ENCODE data around the gene TST. TPM values are rescaled to one million over a fixed set of nuclear protein-coding genes. Genes with fewer than 3 reads are reported as not detected.

Gene TST
- total RNA-seq, 1 experiment from 2014 or later, result 29.6 TPM

DNA sequence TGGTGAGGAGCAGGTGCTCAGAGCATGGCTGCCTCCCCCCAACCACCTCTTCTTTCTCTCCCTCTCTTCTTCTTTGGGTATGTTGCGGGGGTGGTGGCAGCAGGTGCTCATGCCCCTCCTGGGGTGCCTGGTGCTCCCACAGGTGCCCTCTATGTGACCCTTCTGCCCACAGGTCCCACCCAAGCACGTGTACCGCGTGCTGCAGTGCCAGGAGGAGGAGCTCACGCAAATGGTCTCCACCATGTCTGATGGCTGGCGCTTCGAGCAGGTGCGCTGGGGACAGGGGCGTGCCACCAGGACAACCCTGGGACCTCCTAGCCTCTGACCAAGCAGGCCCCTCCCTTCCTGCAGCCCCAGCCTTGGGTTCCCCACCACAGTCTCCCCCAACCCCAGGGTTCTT is 38.0 kb upstream of the TST start:
- no peak for DNase-seq
- Histone ChIP-seq H3K27me3 (no peaks in the 10 kb centered on the region), H3K36me3 (no peaks in the 10 kb centered on the region), H3K9me3 (no peaks in the 10 kb centered on the region), H3K4me3 (no peak overlapping the region)

DNA sequence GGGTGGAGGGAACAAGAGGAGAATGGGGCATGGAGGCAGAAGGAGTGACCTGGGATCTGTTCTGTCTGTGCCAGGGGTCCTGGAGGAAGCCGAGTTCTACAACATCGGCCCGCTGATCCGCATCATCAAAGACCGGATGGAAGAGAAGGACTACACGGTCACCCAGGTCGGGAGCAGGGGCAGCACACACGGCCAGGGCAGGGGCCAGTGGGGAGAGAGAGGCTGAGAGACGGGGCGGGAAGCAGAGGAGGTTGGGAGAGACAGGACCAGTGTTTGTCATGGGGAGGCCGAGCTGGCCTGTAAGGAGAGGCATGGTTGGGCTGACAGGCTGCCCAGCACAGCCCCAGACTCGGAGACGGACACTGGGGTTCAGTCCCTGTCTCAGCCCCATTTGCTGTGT is 37.0 kb upstream of the TST start:
- DNase-seq, result no peak
- no peaks in the 10 kb centered on the region for H3K36me3 ChIP-seq

DNA sequence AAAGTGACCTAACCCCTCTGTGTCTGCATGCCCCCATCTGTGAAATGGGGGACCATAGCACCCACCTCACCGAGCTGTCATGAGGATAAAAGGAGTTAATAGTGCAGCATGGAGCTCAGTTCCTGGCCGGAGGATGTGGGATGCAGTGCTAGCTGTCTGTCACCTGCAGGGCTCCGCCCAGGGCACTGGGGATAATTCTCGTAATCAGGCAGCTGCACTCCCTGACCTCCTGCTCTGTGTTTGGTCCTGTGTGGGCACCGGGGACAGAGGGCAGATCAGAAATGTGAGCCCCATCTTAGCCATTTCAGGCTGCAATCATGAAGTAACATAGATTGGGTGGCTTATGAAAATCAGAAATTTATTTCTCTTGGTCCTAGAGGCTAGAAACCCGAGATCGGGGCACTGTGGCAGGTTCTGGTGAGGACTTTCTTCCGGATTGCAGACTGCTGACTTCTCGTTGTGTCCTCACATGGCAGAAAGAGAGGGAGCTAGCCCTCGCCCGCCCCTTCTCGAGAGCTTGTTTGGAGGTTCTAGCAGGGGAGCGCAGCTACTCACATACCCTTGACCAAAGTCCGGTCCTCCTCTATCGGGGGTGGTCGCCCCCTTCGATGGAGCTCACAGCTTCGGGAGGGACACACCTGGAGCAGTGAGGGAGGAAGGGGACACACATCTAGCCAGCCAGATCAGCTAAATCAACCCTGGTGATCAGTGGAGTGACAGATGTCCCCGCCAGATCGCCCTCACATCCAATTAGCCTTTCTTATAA is 35.5 kb upstream of the TST start:
- Histone ChIP-seq H3K9me3 (no peaks in the 10 kb centered on the region), H3K4me3 (no peak overlapping the region), H3K36me3 (no peaks in the 10 kb centered on the region), H3K27me3 (no peaks in the 10 kb centered on the region)
- DNase-seq, result no peak

More for the DNA sequence above, 37.0 kb upstream of the TST start:
- Histone ChIP-seq H3K27me3 (no peaks in the 10 kb centered on the region), H3K4me3 (no peak overlapping the region), H3K9me3 (no peaks in the 10 kb centered on the region)

DNA sequence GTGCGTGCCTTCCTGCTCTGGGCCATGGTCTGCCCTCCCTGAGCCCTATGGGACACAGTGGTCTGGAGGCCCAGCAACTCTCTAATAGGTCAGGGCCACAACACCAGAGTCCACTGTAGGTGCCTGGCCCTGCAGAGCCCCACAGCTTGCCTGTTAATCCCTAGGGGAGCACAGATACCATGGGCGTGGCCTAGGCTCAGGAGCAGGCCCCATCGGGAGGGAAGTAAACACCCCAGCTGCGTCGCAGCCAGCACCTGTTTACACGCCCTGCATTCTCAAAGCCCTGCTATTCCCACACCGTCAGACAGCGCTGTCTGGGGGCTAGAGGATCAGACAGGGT is 34.8 kb upstream of the TST start:
- Histone ChIP-seq H3K4me3 (no peak overlapping the region), H3K36me3 (no peaks in the 10 kb centered on the region), H3K27me3 (no peaks in the 10 kb centered on the region), H3K9me3 (no peaks in the 10 kb centered on the region)
- DNase-seq, result no peak

DNA sequence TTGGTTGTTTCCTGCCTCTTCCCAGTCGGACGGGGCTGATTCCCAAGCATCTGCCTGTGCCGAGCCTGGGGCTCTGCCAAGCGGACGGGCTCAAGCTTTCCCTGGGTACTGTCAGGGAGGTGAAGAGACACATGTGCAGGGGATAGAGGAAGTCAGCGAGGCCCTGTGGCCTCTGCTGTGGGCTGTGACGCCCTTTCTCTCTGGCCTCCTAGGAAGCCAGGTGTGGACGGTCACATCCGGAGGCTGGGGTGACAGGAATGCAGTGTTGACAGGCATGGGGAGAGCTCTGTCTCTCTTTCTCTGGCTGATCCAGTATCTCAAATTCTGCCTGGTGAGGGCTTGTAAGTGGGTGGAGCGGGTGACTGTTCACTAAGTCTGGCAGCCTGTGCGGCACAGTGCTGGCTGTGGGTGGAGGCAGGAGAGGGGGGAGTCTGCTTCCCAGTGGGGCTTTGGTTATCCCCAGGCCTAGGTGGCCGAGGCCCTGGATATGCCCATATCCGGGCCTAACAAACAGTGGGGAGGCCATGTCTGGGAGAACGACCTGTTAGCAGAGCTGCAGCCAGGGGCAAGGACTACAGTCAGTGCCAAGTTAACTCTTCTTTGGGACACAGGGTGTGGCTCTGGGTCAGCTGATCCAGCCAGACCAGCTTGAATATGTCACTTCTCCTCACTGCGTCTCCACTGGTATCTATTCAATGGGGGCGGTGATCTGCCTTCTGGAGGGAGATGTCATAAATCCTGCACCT is 34.2 kb upstream of the TST start:
- H3K27me3 ChIP-seq, result no peaks in the 10 kb centered on the region
- no peaks in the 10 kb centered on the region for H3K9me3 ChIP-seq
- no peak overlapping the region for H3K4me3 ChIP-seq
- H3K36me3 ChIP-seq, result no peaks in the 10 kb centered on the region
- DNase-seq, result no peak

DNA sequence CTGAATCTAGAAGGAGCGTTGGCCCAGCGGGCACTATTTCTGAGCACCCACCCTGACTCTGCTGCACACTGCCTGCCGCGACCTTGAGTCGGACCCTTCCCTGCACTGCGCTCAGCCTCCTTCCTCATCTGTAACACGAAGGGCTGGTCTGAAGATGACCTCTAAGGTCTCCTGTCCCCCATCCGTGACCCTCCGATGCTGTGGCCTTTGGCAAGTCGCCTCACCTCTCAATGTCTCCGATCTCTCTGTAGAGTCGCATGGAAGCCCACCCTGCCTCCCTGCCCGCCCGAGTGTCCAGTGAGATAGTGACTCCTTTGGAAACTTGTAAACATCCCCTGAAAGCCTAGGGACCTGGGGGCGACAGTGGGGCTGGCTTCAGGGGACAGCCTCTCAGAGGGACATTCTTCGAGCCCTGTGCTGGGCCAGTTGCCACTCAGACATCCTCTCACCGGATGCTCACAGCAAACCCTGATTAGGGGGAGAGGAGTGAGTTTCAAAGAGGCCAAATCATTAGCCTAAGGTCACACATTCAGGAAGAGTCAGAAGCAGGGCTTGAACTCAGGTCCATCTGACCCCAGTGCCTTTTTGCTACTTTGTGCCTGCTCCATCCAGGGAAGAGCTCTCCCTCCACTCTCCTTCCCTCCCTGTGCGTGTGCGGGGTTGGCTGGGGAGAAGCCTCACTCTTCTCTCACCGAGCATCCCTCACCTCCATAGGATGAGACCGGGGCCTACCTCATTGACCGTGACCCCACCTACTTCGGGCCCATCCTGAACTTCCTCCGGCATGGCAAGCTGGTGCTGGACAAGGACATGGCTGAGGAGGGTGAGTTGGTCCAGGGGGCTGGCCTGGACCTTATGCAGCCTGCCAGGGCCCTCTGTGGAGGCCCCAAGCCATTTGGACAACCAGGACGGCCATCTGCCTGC is 33.4 kb upstream of the TST start:
- Histone ChIP-seq H3K27me3 (no peaks in the 10 kb centered on the region), H3K9me3 (no peaks in the 10 kb centered on the region), H3K4me3 (peak overlapping the region; percentile 55), H3K36me3 (no peaks in the 10 kb centered on the region)
- no peak for DNase-seq

DNA sequence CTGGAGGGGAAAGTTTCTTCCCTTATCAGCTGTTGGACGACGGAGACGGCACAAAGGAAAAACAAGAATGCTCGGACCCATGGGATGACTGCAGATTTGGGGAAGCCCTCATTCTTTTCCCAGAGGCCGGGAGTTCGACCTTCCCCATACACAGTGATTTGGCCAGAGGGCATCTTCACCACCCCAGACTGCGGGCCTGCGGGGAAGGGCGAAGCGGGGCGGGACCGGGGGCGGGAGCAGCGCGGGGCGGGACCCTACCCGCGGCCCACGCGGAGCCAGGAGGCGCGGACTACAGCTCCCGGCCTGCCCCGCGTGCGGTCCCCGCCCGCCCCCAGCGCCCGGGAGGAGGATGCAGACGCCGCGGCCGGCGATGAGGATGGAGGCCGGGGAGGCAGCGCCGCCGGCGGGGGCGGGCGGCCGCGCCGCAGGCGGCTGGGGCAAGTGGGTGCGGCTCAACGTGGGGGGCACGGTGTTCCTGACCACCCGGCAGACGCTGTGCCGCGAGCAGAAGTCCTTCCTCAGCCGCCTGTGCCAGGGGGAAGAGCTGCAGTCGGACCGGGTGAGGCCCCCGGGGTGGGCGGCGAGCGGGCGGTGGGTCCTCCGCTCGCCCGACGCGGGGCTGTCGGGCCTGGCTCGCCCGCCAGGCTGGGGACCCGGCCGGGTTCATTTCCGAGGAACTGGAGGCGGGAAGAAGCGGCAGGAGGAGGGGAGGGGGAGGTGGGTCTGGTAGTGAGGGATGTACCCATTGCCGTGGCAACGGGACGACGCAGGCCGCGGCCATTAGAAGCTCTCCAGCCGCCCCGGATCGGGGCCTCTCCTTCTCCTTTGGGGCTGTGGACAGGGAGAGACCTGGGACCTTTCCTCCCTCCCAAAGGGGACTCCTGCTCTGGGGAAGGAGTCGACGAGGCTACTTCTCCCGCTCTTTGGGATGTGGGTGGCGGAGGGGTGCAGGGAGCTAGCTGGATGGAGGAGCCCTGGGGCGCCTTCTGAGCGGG is 32.4 kb upstream of the TST start, which contains the start of gene KCTD17:
Gene KCTD17 (plus strand): TSS at position 352 of the 995 bp plus-strand sequence. CDS start 19 bp downstream, at position 371.
- Histone ChIP-seq H3K4me3 (peak within 1 kb of the TSS; percentile 55), H3K27me3 (no peaks in the 10 kb centered on the region), H3K36me3 (no peaks in the 10 kb centered on the region), H3K9me3 (no peaks in the 10 kb centered on the region)
- peak; percentile 80 for DNase-seq

DNA sequence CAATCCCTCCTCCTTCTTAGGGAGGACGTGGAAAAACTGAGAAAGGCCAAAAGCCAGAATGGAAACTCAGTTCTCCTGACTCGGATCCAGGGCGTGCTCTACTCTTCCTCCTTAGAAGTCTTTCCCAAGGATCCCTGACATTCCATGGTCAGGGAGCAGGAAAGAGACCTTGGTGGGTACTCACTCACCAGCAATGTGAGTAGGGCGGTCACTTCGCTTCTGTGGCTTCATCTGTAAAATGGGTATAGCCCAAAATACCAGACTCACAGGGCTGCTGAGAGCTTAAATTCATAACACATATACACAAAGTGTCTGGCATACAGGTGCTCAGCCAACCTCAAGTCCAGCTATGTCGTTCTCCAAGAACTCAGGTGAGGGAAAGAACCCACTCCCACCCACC is 31.7 kb upstream of the TST start:
- no peak for DNase-seq
- no peaks in the 10 kb centered on the region for H3K9me3 ChIP-seq
- no peak overlapping the region for H3K4me3 ChIP-seq
- no peaks in the 10 kb centered on the region for H3K36me3 ChIP-seq
- no peaks in the 10 kb centered on the region for H3K27me3 ChIP-seq

DNA sequence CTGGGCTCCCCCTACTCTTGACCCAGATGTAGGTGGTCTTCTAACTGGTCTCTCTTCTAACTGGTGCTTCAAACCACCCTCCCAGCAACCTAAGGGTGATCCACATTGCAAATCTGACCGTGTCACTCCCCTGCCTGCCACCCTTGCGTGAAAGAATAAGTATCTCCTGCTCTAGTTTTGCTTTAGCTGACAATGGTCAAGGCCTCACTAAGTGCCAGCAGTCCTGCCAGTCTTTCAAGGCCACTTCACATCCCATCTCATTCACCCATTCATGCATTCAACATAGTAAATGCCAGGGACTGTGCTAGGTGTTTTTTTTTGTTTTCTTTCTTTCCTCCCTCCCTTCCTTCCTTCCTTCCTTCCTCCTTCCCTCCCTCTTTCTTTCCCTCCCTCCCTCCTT is 30.0 kb upstream of the TST start:
- no peaks in the 10 kb centered on the region for H3K36me3 ChIP-seq

DNA sequence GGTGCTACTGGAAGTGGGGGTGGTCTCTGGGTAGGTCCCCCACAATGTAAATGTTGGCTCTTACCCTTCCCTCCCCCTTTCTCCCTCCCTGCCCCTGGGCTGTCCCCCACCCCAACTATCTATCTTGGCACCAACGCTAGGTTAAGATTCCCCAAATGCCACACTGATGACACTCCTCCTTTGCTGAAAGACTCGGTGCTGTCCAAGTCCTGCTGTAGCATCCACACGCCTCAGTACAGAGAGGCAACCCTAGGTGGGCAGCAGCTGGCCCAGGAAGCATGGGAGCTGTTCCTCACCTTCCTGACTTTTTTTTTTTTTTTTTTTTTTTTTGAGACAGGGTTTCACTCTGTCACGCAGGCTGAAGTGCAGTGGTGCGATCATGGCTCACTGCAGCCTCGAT is 28.9 kb upstream of the TST start:
- DNase-seq, result no peak
- Histone ChIP-seq H3K36me3 (no peaks in the 10 kb centered on the region), H3K27me3 (no peaks in the 10 kb centered on the region), H3K9me3 (no peaks in the 10 kb centered on the region), H3K4me3 (no peak overlapping the region)

More for the DNA sequence above, 30.0 kb upstream of the TST start:
- no peaks in the 10 kb centered on the region for H3K27me3 ChIP-seq
- no peaks in the 10 kb centered on the region for H3K9me3 ChIP-seq
- DNase-seq, result no peak
- no peak overlapping the region for H3K4me3 ChIP-seq

DNA sequence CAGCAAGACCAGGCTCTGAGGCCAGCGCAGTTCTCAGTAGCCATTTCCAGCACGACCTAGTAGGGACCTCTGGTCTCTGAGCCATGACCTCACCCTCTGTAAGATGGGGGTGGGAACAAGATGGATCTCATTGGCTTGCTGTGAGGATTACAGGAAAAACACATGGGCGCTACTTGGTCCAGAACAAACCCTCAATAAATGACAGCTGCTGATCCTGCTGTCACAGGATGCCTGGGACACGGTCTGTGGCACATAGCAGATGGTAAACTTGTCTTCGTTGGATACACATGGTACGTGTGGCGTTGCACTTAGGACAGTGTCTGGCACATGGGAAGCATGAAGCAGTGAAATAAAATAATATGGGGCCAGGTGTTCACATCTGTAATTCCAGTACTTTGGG is 27.8 kb upstream of the TST start:
- H3K36me3 ChIP-seq, result no peaks in the 10 kb centered on the region
- H3K27me3 ChIP-seq, result no peaks in the 10 kb centered on the region
- DNase-seq, result no peak
- no peaks in the 10 kb centered on the region for H3K9me3 ChIP-seq
- no peak overlapping the region for H3K4me3 ChIP-seq

DNA sequence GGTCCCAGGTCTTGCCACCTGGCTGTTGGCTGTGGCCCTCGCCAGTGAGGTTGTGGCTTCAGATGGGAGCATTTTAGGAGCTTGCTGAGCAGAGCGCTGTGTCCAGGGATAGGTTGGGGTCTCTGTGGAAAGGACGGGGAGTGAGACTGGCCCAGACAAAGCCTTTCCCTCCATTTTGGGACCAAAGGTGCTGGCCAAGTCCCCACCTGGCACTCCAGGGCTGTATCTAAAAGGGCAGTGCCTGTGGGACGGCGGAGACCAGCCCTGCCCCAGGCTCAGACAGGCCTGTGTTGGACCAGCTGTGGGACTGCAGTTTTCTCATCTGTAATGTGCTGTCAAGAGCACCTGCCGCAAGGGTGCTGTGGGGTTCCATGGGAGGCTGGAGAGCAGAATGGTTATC is 27.3 kb upstream of the TST start:
- DNase-seq, result no peak
- Histone ChIP-seq H3K27me3 (no peaks in the 10 kb centered on the region), H3K4me3 (no peak overlapping the region), H3K9me3 (no peaks in the 10 kb centered on the region), H3K36me3 (no peaks in the 10 kb centered on the region)

DNA sequence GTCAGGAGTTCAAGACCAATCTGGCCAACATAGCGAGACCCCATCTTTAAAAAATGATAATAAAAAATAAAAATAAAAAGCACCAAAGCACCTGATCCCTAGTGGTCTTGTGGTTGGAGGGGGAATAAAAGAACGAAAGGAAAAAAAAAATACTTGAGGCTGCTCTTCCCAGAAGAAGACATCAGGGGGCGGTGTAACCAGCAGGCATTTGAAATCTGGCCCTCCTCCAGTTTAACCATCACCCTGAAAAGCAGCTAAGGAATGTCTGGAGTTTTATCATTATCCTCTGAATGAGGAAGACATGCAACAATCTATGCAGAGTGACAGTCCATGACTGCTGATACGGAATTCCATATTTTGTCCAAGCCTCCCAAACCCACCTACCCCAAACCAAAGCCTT is 26.7 kb upstream of the TST start:
- DNase-seq, result no peak
- no peaks in the 10 kb centered on the region for H3K36me3 ChIP-seq
- H3K9me3 ChIP-seq, result no peaks in the 10 kb centered on the region

DNA sequence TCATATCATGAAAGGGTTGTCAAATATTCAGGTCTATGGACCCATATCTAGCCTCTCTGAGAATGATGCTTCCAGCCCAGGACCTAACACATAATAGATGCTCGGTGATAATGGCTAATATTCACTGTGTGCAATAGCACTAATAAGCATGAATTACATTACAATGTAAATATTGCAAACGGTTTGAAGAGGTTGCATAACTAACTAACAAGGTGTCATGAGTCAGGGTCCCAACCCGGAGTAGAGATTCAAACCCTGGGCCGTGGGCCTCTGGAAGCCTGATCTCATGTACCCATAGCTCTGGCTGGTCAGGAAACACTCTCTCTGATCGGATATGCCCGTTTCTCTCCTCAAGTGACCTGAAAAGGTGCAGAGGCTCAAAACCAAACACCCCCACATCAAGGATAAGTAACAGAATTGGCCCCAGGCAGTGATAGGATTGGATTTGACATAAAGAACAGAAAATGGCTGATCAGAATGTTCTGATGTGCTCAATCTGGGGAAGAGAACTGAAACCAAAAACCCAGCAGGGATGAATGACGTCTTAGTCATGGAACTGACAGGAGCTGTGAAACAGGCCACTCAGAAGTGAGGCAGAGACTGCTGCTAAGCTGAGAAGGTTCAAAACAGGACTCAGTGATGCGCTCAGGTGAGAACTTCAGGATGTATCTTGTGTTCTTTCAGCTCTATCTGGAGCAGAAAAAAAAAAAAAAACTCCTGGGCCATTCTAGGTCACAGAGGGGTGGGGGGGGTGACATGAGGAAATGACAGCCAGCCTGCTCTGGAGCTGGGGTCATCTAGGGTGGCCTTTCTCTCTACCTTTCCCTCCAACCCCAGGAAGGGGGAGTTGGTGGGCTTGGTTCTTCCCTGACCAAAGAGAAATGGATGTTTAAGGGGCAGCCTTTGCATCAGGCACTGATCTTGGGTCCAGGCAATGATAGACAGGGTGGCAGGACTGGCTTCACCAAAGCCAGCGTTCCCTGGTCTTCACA is 25.7 kb upstream of the TST start:
- DNase-seq, result no peak
- no peak overlapping the region for H3K4me3 ChIP-seq
- H3K9me3 ChIP-seq, result no peaks in the 10 kb centered on the region
- H3K27me3 ChIP-seq, result no peaks in the 10 kb centered on the region
- no peaks in the 10 kb centered on the region for H3K36me3 ChIP-seq

More for the DNA sequence above, 26.7 kb upstream of the TST start:
- Histone ChIP-seq H3K4me3 (no peak overlapping the region), H3K27me3 (no peaks in the 10 kb centered on the region)

Data from MG63 (cell line).